Measurements from ENCODE around the gene DTNB.

GRCh38 chr2:25483607-25484266 is 189.6 kb downstream of the DTNB start:
- TF ChIP-seq FOXP2 (optimal IDR thresholded peaks at IDR 0.05; ENCODE audit: control extremely low read depth, extremely low read length, insufficient read depth) (no peak), EZH2 (IDR thresholded peaks at IDR 0.05) (no peak), POLR2AphosphoS5 (IDR thresholded peaks at IDR 0.05; ENCODE audit: borderline replicate concordance, low read depth, low read length) (no peak)
